Aorta (tissue), 5 donors: ENCODE data around the gene AUTS2. TPM values are rescaled to one million over a fixed set of nuclear protein-coding genes. Genes with fewer than 3 reads are reported as not detected.

ENCODE experiments used
- ATAC-seq: fragments of 200-7000 bp; cut with Tn5 transposase; one replicate; pipeline ENCODE4 v1.9.1; 2022; ENCODE audit warnings: moderate library complexity; ENCODE audit not compliant: low FRiP score
- DNase-seq, 2 donors: peaks; one replicate each; pipeline ENCODE4 v3.0.0-alpha.2; 2020
- H3K27ac ChIP-seq, 2 donors: one replicate each; pipeline ENCODE4 v1.5.1; 2013; ENCODE audit warnings: low read length in 2 of 2, mild to moderate bottlenecking in 2 of 2, moderate library complexity in 2 of 2, control low read depth in 1 of 2, inconsistent platforms in 1 of 2, low read depth in 1 of 2
- H3K27me3 ChIP-seq, 2 donors: one replicate each; pipeline ENCODE4 v1.6.1; 2013; ENCODE audit warnings: control low read depth in 1 of 2, low read length in 1 of 2, mild to moderate bottlenecking in 1 of 2, moderate library complexity in 1 of 2; ENCODE audit not compliant: insufficient read depth in 2 of 2, control insufficient read depth in 1 of 2
- H3K36me3 ChIP-seq, 2 donors: one replicate each; pipeline ENCODE4 v1.6.1; 2013; ENCODE audit warnings: control low read depth in 1 of 2, low read length in 1 of 2, mild to moderate bottlenecking in 1 of 2; ENCODE audit not compliant: insufficient read depth in 2 of 2, control insufficient read depth in 1 of 2
- H3K4me1 ChIP-seq, 2 donors: one replicate each; pipeline ENCODE4 v1.6.1; 2013; ENCODE audit warnings: low read length in 2 of 2, control low read depth in 1 of 2, mild to moderate bottlenecking in 1 of 2, moderate library complexity in 1 of 2; ENCODE audit not compliant: insufficient read depth in 2 of 2, control insufficient read depth in 1 of 2
- H3K4me3 ChIP-seq, 2 donors: one replicate each; pipeline ENCODE4 v1.5.1; 2013; ENCODE audit warnings: low read length in 2 of 2, control low read depth in 1 of 2, mild to moderate bottlenecking in 1 of 2
- H3K9me3 ChIP-seq: one replicate; pipeline ENCODE4 v1.6.1; 2013; ENCODE audit warnings: mild to moderate bottlenecking, low read length; ENCODE audit not compliant: control insufficient read depth
- WGBS, 2 donors: extraction: QIAGEN DNeasy Blood & Tissue Kit; methylation state at CpG; one replicate each; pipeline ENCODE4 v1.1.7; 2013; 5-methylcytosine and 5-hydroxymethylcytosine counted together
- intact Hi-C, 2 donors: fragments of 100-400 bp; cut with DNase I; formaldehyde crosslinking; loops; one replicate each; pipeline versions ENCODE4 v1.14.2 to v1.15.0; 2022
- polyA plus RNA-seq, 2 donors: library from polyadenylated mRNA; stranded (reverse); fragments of 200-250 nt; gene quantifications; one replicate each; pipeline ENCODE4 v1.2.3, GENCODE V29; 2013
- total RNA-seq, 2 donors: library from RNA; stranded (reverse); fragmentation: NEBNext Ultra II Directional; extraction: Animal tissue kit (Norgen Biotek cat#: 25700); gene quantifications; one replicate each; pipeline ENCODE4 v1.2.1, GENCODE V29; 2021
- donor health status: healthy with polysubstance abuse.
- donor health status: Bipolar disorder and iron deficiency.
- donor health status: DM: no; HTN: no; CAD: no.
- donor health status: DM: no; HTN: no; CAD: no.
- donor health status: DM: yes; HTN: yes; CAD: no.

The AUTS2 gene
- total and polyA plus RNA-seq, 4 donors = 3.9 to 102 (median 57.0) TPM

DNA sequence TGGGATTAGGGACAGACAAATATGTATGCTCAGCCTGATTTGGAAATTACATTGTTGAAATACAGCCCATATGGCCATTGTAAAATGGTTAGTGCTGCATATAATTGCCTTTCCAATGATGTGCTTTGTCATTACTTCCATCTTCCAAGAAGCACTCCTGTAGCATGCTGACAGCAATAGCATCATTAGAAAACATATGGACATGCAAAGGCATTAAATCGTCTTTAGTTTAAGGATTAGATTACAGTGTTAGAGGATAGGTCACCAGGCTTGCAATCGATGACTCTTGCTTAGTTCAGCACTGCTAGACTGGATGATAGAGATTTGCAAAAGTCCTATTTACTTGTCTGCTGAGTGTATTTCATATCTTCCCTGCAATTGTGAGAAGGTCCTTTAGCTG lies 17.4 kb downstream of the AUTS2 start:
- ATAC-seq (no peak), DNase-seq (no peak)
- Histone ChIP-seq H3K9me3 (no peaks in the 10 kb centered on the region), H3K27me3 (no peaks in the 10 kb centered on the region), H3K36me3 (no peaks in the 10 kb centered on the region), H3K27ac (no peak overlapping the region), H3K4me1 (no peaks in the 10 kb centered on the region), H3K4me3 (no peak overlapping the region)
- 89 to 98% methylated on average over 2 of the region's 2 CpGs for WGBS, 2 donors
- intact Hi-C loops = no loop called here

DNA sequence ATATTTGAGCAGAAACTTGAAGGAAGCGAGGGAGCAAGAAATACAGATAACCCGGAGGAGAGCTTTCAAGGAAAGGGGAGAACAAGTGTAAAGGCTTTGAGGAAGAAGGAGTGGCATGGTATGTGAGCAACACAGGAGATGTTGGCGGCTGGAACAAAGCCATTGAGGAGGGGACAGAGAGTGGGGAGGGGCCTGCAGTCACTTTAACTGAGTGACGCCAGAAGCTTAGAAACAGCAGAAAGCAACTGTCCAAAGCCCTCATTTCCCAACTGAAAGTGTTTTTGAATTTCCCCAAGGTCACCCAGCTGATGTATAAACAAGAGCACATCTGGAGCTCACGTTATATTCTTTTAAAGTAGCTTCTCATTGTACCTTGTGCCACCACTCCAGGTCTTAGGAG lies 19.1 kb downstream of the AUTS2 start:
- no peak for DNase-seq
- WGBS, 2 donors = 93 to 98% methylated on average over 5 of the region's 5 CpGs
- intact Hi-C loops = no loop called here

DNA sequence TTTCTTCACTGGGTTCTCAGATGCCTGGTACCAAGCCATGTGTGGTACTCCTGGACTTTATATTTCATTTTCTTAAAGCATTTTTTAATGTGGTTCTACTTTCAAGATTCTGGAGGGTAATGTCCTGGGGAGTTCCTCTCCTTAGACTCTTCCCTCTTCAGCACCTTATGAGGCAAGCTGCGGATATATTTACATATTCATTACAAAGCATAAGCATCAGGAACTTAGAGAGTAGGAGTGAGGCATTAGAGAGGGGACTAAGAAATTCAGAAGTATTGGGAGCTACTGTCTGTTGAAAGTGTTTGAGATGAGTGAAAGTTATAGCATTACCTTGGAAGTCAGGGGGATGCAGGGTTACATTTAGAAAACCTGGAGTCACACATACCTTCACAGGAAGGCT lies 20.8 kb downstream of the AUTS2 start:
- Histone ChIP-seq H3K9me3 (no peaks in the 10 kb centered on the region), H3K4me1 (no peaks in the 10 kb centered on the region), H3K27me3 (no peaks in the 10 kb centered on the region), H3K36me3 (no peaks in the 10 kb centered on the region), H3K4me3 (no peak overlapping the region), H3K27ac (no peak overlapping the region)
- DNase-seq = no peak
- intact Hi-C loops = no loop called here
- 94 to 95% methylated on average over 1 of the region's 1 CpG for WGBS, 2 donors
- ATAC-seq = no peak

More for the DNA sequence above, 19.1 kb downstream of the AUTS2 start:
- ATAC-seq = no peak
- Histone ChIP-seq H3K27ac (no peak overlapping the region), H3K9me3 (no peaks in the 10 kb centered on the region), H3K36me3 (no peaks in the 10 kb centered on the region), H3K4me3 (no peak overlapping the region), H3K4me1 (no peaks in the 10 kb centered on the region), H3K27me3 (no peaks in the 10 kb centered on the region)

DNA sequence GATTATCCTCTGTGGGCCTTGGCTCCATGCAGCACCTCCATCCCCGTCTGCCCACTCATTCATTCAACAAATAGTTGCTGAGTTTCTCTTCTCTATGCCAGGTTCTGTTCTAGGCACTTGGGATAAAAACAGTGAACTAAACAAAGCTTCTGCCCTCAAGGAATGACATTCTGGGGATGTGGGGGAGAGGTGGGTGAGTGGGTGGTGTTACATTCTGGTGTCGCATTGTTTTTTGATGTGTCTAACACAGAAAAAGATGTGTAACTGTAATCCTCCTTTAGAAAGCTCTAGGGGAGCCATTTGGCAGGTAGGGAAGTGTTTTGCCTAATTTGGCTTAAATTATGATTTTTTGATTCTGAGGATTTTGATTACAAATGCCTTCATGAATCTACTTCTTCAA lies 21.4 kb downstream of the AUTS2 start:
- no peaks in the 10 kb centered on the region for H3K9me3 ChIP-seq
- H3K4me3 ChIP-seq = no peak overlapping the region
- intact Hi-C loops = no loop called here
- no peaks in the 10 kb centered on the region for H3K36me3 ChIP-seq
- H3K27ac ChIP-seq = no peak overlapping the region
- ATAC-seq = no peak
- no peak for DNase-seq
- WGBS, 2 donors = 94 to 96% methylated on average over 2 of the region's 2 CpGs
- no peaks in the 10 kb centered on the region for H3K27me3 ChIP-seq
- no peaks in the 10 kb centered on the region for H3K4me1 ChIP-seq

DNA sequence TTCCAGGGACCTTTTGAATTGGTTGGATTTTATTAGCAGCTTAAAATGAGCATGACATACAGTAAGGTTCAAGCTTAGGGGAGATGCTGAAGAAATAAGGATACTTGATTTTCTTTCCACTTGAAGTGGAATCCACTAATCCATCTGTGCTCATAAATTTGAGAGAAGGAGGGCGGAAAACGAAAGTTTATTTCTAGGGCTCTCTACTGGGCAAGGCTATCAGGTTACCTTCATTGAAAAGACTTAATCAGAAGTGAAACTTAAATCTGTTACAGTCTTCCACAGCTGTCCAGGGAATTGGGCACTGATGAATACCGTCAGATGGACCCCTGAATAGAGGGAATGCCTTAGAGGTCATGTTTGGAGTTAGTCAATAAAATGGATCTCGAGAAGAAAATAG lies 21.8 kb downstream of the AUTS2 start:
- Histone ChIP-seq H3K36me3 (no peaks in the 10 kb centered on the region), H3K27me3 (no peaks in the 10 kb centered on the region), H3K4me1 (no peaks in the 10 kb centered on the region), H3K4me3 (no peak overlapping the region), H3K9me3 (no peaks in the 10 kb centered on the region), H3K27ac (no peak overlapping the region)
- intact Hi-C loops = no loop called here
- no peak for DNase-seq
- ATAC-seq = no peak
- 55 to 77% methylated on average over 4 of the region's 4 CpGs for WGBS, 2 donors

DNA sequence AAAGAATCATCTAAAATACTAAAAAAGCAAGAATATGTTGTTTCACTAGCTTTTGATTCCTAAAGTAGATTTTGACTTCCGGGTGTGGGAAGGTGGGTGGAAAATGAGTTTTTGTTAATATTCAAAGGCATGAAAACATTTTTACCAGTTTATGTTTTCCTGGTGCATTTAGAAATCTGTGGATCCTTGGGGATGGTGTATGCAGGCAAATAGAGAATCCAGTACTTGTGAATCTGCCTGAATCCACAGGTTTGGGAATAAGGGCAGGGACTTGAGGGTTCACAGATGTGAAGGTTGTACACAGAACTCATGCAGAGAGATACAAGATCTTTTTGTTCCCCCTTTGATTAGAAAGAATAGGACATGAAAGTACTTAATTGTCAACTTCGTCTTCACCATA lies 22.4 kb downstream of the AUTS2 start:
- no peak overlapping the region for H3K27ac ChIP-seq
- no peak overlapping the region for H3K4me3 ChIP-seq
- ATAC-seq = no peak
- H3K27me3 ChIP-seq = no peaks in the 10 kb centered on the region
- 95 to 100% methylated on average over 2 of the region's 2 CpGs for WGBS, 2 donors
- DNase-seq = no peak
- H3K9me3 ChIP-seq = no peaks in the 10 kb centered on the region
- intact Hi-C loops = no loop called here
- no peaks in the 10 kb centered on the region for H3K4me1 ChIP-seq
- H3K36me3 ChIP-seq = no peaks in the 10 kb centered on the region

DNA sequence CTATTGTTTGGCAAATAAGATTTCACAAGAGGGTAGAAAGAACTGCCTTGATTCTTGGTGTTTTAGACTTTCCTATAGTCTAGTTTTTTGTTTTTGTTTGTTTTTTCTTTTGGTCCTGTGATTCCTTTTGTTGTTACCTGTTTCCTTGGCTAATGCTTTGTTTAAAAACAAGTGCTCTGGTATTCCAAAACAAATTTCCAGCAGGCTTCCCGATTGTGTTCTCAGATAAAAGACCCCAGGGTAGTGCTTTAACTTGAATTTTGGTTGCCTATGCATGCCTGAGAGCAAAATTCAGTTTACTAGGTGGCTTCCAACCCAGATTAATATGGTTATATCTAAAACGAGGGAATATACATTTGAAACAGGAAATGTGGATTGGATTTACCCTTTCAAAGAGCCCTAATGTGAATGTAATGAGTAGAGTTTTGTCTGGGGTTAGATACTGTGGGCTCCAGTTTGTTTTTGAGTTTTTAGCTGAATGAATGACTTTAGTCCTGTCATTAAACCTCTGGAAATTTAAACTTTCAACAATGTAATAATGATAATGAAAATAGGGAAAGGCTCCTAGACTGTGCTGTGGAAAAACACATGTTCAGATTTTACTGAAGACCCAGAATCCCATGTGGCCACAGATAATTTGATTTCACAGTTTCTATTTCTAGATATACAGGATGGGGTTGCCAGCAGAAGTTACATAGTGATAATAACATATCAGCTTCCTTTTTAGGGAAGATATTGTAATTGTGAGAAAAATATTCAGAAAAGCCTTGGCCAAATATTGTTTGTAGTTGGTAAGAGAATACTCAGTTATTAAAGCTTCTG lies 23.9 kb downstream of the AUTS2 start:
- no peaks in the 10 kb centered on the region for H3K36me3 ChIP-seq
- no peaks in the 10 kb centered on the region for H3K9me3 ChIP-seq
- no peak overlapping the region for H3K27ac ChIP-seq
- H3K4me3 ChIP-seq = no peak overlapping the region
- H3K4me1 ChIP-seq = no peaks in the 10 kb centered on the region
- intact Hi-C loops = no loop called here
- no peak for ATAC-seq
- no peak for DNase-seq
- no peaks in the 10 kb centered on the region for H3K27me3 ChIP-seq
- WGBS, 2 donors = 71 to 74% methylated on average over 2 of the region's 2 CpGs

DNA sequence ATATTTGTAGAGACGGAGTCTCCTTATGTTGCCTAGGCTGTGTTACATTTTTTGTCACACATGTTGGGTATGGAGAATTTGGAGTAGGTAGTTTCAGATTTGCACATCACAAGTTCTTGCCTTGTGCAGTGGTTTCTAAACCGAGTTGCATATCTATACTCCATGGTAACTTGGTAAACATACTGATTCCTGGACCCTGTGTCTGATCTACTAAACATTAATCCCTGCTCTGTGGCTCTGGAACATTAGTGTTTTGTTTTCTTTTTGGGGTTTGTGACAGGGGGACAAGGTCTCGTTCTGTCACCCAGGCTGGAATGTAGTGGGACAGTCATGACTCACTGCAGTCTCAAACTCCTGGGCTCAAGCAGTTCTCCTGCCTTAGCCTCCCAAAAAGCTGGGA lies 24.7 kb downstream of the AUTS2 start:
- intact Hi-C loops = no loop called here
- H3K4me1 ChIP-seq = no peaks in the 10 kb centered on the region
- DNase-seq (no peak), ATAC-seq (no peak)
- no peaks in the 10 kb centered on the region for H3K36me3 ChIP-seq
- no peak overlapping the region for H3K27ac ChIP-seq
- H3K9me3 ChIP-seq = no peaks in the 10 kb centered on the region
- 67 to 68% methylated on average over 3 of the region's 3 CpGs for WGBS, 2 donors
- H3K4me3 ChIP-seq = no peak overlapping the region
- no peaks in the 10 kb centered on the region for H3K27me3 ChIP-seq

DNA sequence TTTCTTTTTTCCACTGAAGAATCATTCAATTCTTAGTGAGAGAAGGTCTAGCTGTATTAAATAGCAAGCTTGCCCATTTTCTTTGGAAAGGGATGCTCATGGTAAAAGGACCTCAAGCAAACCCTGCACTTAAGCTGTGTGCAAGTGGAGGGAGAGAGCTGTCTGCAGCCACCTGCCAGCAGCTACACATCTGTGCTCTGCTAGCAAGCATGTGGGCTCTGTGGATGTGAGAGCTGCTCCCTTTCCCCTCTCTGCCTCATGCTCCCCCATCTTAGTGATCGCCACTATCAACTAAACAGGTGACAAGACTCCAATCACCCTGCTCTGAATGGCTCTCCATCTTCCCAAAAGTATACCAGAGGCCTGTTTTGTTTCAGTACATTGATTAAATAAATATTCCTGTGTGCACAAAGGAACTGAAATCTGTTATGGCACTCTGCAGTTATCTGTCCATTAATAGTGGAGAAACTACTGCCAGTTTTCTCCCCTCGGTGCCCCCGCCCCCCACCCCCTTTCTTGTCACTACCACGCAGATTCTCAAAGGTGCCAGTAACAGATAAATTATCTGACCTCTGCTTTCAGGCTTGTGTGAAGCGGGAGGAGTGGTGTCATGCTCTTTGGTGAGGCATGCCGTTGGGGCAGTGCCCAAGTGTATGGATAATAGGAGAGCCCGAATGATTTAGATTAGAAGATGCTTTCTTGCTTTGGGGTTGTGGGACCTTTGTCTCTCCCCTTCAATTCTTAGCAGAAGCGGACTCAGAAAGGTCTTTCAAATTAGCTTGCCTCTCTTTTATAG lies 26.4 kb downstream of the AUTS2 start:
- ATAC-seq (no peak), DNase-seq (no peak)
- no peaks in the 10 kb centered on the region for H3K4me1 ChIP-seq
- no peaks in the 10 kb centered on the region for H3K36me3 ChIP-seq
- H3K9me3 ChIP-seq = no peaks in the 10 kb centered on the region
- H3K4me3 ChIP-seq = no peak overlapping the region
- H3K27ac ChIP-seq = no peak overlapping the region
- 84 to 88% methylated on average over 8 of the region's 8 CpGs for WGBS, 2 donors
- intact Hi-C loops = no loop called here
- H3K27me3 ChIP-seq = no peaks in the 10 kb centered on the region
